HG02852 (cell line): ENCODE data around the gene ZNF320.
A peak's percentile ranks its signal among the peaks of the same experiment; 100 is the strongest.
"Not testable (repeated sequence)": the region's sequence is repeated elsewhere in the genome, so short reads cannot be mapped to it uniquely, and the experiment has no call there.

Experiments
- ATAC-seq: cut with Tn5 transposase; IDR thresholded peaks from one replicate; pipeline ENCODE4 v1.9.1; 2021; ENCODE audit warnings: mild to moderate bottlenecking, moderate library complexity; ENCODE audit not compliant: unreplicated experiment

The ZNF320 gene

GRCh38 chr19:52897138-52897935 is at the start of gene ZNF320:
ZNF320 (minus strand) TSS chr19:52897635; CDS start chr19:52890255, 7,380 bp downstream.
- ATAC-seq = peak; percentile 96

GRCh38 chr19:52946322-52947310 is 49.2 kb upstream of the ZNF320 start:
- ATAC-seq = no peak

GRCh38 chr19:52945652-52946321 is 48.4 kb upstream of the ZNF320 start:
- no peak for ATAC-seq

- ATAC-seq = not testable (repeated sequence)
Observed at GRCh38 chr19:52944703-52945493, 47.5 kb upstream of the ZNF320 start.

- ATAC-seq = no peak
Observed at GRCh38 chr19:52943884-52944643, 46.6 kb upstream of the ZNF320 start.

GRCh38 chr19:52943134-52943883 is 45.9 kb upstream of the ZNF320 start:
- ATAC-seq = no peak

GRCh38 chr19:52942386-52943133 is 45.1 kb upstream of the ZNF320 start:
- ATAC-seq = peak; percentile 92

GRCh38 chr19:52941941-52942385 is 44.5 kb upstream of the ZNF320 start:
- ATAC-seq = peak; percentile 6

GRCh38 chr19:52941523-52941922 is 44.1 kb upstream of the ZNF320 start:
- ATAC-seq = not testable (repeated sequence)

- not testable (repeated sequence) for ATAC-seq
Observed at GRCh38 chr19:52940905-52941304, 43.5 kb upstream of the ZNF320 start.

- no peak for ATAC-seq
Observed at GRCh38 chr19:52938761-52939160, 41.3 kb upstream of the ZNF320 start.

GRCh38 chr19:52936954-52937325 is 39.5 kb upstream of the ZNF320 start:
- no peak for ATAC-seq

GRCh38 chr19:52936151-52936953 is 38.9 kb upstream of the ZNF320 start:
- no peak for ATAC-seq

- no peak for ATAC-seq
Observed at GRCh38 chr19:52935434-52935833, 38.0 kb upstream of the ZNF320 start.

- not testable (repeated sequence) for ATAC-seq
Observed at GRCh38 chr19:52924641-52925040, 27.2 kb upstream of the ZNF320 start.

- ATAC-seq = no peak
Observed at GRCh38 chr19:52923778-52924593, 26.6 kb upstream of the ZNF320 start.
